Naive B cell (primary cell): ENCODE results near the gene CCNK. TPM values are rescaled to one million over a fixed set of nuclear protein-coding genes. Genes with fewer than 3 reads are reported as not detected.

Source experiments
- ATAC-seq, 2 donors: fragments of 150-1000 bp; cut with Tn5 transposase; 2 replicates each; pipeline ENCODE4 v1.10.0; 2021; ENCODE audit warnings: low read depth in 2 of 2, mild to moderate bottlenecking in 2 of 2, moderate library complexity in 2 of 2
- DNase-seq: peaks from one replicate; pipeline ENCODE4 v3.0.0; 2022
- H3K27ac Mint-ChIP-seq, 6 donors: one replicate each; pipeline ENCODE4 v1.8.0; 2020 to 2022; ENCODE audit warnings: mild to moderate bottlenecking in 6 of 6, mixed read lengths in 6 of 6, moderate library complexity in 5 of 6, inconsistent platforms in 2 of 6
- H3K27me3 Mint-ChIP-seq, 3 donors: one replicate each; pipeline ENCODE4 v1.8.0; 2021 to 2022; ENCODE audit warnings: mixed read lengths in 3 of 3, mild to moderate bottlenecking in 1 of 3
- H3K36me3 Mint-ChIP-seq, 2 donors: one replicate each; pipeline ENCODE4 v1.8.0; 2020 to 2022; ENCODE audit warnings: mixed read lengths in 2 of 2, inconsistent platforms in 1 of 2, mild to moderate bottlenecking in 1 of 2
- H3K4me1 Mint-ChIP-seq, 3 donors: one replicate each; pipeline ENCODE4 v1.8.0; 2020 to 2022; ENCODE audit warnings: mixed read lengths in 3 of 3, inconsistent platforms in 1 of 3, mild to moderate bottlenecking in 1 of 3, moderate library complexity in 1 of 3
- H3K4me3 Mint-ChIP-seq, 8 donors: one replicate each; pipeline ENCODE4 v1.8.0; 2020 to 2022; ENCODE audit warnings: mild to moderate bottlenecking in 8 of 8, mixed read lengths in 8 of 8, moderate library complexity in 8 of 8, inconsistent platforms in 2 of 8
- H3K9me3 Mint-ChIP-seq, 7 donors: one replicate each; pipeline ENCODE4 v1.8.0; 2020 to 2022; ENCODE audit warnings: mixed read lengths in 7 of 7, mild to moderate bottlenecking in 5 of 7, inconsistent platforms in 2 of 7, moderate library complexity in 1 of 7
- polyA plus RNA-seq, 6 donors: library from polyadenylated mRNA; unstranded; fragments of 300-500 nt; fragmentation: Illumina TruSeq; gene quantifications; one replicate each; pipeline ENCODE4 v1.2.3, GENCODE V29; 2021; ENCODE audit warnings: low read depth in 6 of 6

Gene CCNK
- polyA plus RNA-seq, 6 donors from 2014 or later, result 15.5 to 30.7 (median 23.1) TPM

DNA sequence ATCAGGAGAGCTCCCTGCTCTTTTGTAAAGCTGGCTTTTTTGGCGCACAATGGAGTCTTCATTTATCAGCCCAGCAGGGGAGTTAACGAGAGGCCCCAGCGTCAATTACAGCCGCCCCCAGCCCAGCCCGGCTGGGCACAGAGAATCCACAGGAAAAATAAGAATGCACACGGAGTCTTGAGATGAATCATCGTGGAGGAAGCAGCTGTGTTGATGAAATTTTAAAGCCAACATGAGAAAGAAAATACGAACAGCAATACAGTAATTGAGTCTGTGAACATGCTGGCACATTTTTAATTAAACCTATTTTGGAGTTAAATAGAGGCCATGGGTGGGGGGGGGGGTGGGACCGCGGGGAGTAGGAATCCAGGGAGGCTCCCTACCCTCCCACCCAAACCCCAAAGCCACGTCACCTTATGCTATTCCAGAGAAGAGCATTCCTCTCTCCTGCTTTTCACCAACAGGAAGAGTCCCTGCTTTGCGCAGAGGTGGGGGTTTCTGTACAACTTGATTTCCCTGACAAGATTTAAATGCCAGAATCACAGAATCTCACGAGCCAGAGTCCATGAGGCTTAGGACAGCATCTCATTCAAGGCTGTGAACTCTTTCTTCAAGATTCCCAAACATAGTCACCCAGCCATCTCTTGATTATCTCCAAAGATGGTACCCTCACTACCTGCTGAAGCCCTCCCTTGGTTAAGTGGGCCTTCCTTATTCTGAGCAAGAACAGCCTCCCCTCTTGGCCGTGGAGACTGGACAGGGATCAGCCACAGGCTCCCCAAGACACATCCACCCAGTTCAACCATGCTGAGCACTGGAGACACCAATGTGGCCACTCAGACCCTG, 50.3 kb downstream of the CCNK start:
- ATAC-seq, result no peak
- Mint-ChIP-seq H3K27me3 (peaks cover 0 to 2% (median 0%) of the 10 kb centered on the region in 3 donors), H3K4me1 (no peaks in the 10 kb centered on the region), H3K9me3 (no peaks in the 10 kb centered on the region), H3K4me3 (no peak overlapping the region), H3K27ac (peak overlapping the region in 1 of 6 donors; percentile 91), H3K36me3 (no peaks in the 10 kb centered on the region)
- no peak for DNase-seq

DNA sequence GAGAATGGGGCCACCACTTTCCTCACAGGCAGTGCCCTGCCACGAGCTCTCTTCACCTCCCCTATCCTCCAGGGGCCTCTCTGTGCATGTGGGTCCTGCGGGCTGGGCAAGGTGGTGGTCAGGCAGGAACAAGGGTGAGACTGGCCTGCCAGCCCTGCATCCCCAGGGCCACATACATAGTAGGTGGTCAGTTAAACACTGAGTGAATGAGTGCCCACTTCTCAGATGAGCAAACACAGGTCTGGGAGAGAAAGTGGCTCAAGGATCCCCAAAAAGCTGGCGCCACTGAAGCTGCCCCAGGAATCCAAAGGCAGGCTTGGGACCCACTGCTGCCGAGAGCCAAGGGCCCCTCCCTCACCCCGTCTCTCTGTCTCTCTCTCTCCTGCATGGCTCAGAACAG, 51.1 kb downstream of the CCNK start:
- Mint-ChIP-seq H3K4me3 (no peak overlapping the region), H3K36me3 (no peaks in the 10 kb centered on the region), H3K9me3 (no peaks in the 10 kb centered on the region), H3K4me1 (no peaks in the 10 kb centered on the region), H3K27ac (no peak overlapping the region), H3K27me3 (peaks cover 0 to 10% (median 0%) of the 10 kb centered on the region in 3 donors)
- ATAC-seq (no peak), DNase-seq (no peak)

DNA sequence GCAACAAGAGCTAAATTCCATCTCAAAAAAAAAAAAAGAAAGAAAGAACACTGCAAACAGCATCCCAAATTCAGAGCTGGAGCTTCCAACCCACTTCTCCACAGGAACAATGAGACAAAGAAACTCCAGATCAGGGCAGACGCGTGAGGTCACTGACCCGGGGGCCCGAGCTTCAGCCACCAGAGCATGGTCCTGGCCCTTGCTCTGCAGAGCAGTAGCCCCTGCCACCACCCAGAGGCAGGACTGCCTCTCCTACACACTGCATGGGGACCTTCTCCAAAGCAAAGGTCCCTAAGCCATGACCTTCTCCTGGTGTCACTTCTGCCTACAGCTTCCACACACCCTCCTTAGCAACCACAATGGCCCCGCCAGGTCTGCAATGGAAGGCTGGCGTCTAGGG, 53.1 kb downstream of the CCNK start:
- no peak for DNase-seq
- no peak overlapping the region for H3K4me3 Mint-ChIP-seq
- no peaks in the 10 kb centered on the region for H3K9me3 Mint-ChIP-seq
- H3K36me3 Mint-ChIP-seq, result no peaks in the 10 kb centered on the region
- peaks cover 0 to 28% (median 0%) of the 10 kb centered on the region in 3 donors for H3K27me3 Mint-ChIP-seq
- no peak for ATAC-seq
- no peak overlapping the region for H3K27ac Mint-ChIP-seq
- peaks cover 0 to 7% (median 4%) of the 10 kb centered on the region in 3 donors for H3K4me1 Mint-ChIP-seq

DNA sequence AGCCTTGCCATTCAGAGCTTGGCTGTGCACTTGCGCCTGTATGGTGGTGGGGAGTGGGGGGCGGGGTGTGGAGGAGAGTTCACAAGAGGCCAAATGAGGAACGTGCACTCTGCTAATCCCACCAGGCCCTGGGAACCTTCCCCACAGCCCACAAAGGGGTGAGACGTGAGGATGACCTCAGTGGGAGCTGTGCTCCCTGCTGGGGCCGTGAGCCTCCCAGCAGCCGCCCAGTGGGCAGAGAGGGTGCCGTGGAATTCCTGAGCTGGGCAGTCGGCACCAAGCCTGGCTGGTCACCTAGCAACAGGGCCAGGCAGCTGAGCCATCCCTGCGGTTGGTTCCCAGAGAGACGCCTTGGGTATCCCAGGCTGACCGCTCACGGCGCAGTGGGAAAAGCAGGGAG, 53.7 kb downstream of the CCNK start:
- H3K4me1 Mint-ChIP-seq, result peaks cover 0 to 7% (median 4%) of the 10 kb centered on the region in 3 donors

DNA sequence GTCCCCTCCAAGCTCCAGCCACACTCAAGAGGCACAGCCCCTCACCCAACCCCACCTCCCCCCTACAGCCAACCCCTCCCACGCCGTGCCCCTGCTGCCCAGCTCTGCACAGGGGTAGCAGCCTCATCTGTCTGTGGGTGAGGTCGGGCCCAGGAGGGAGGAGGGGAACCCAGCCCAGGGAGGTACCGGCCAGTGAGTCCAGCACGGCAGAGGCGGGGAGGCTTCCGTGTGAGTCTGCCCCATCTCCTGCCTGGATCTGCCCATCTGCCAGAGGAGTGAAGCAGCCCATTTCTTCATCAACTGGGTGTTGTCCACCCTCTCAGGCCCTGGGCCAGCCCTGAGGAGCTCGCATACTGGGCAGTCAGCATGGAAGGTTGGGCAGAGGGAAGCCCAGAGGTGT, 54.2 kb downstream of the CCNK start:
- H3K4me3 Mint-ChIP-seq, result no peak overlapping the region
- no peak for DNase-seq
- H3K9me3 Mint-ChIP-seq, result no peaks in the 10 kb centered on the region
- no peak overlapping the region for H3K27ac Mint-ChIP-seq
- H3K4me1 Mint-ChIP-seq, result peaks cover 0 to 7% (median 4%) of the 10 kb centered on the region in 3 donors
- H3K36me3 Mint-ChIP-seq, result no peaks in the 10 kb centered on the region
- peaks cover 0 to 28% (median 0%) of the 10 kb centered on the region in 3 donors for H3K27me3 Mint-ChIP-seq
- no peak for ATAC-seq

More for the DNA sequence above, 53.7 kb downstream of the CCNK start:
- ATAC-seq (no peak), DNase-seq (no peak)
- H3K4me3 Mint-ChIP-seq, result no peak overlapping the region
- no peaks in the 10 kb centered on the region for H3K9me3 Mint-ChIP-seq
- H3K36me3 Mint-ChIP-seq, result no peaks in the 10 kb centered on the region
- H3K27me3 Mint-ChIP-seq, result peaks cover 0 to 28% (median 0%) of the 10 kb centered on the region in 3 donors
- no peak overlapping the region for H3K27ac Mint-ChIP-seq

DNA sequence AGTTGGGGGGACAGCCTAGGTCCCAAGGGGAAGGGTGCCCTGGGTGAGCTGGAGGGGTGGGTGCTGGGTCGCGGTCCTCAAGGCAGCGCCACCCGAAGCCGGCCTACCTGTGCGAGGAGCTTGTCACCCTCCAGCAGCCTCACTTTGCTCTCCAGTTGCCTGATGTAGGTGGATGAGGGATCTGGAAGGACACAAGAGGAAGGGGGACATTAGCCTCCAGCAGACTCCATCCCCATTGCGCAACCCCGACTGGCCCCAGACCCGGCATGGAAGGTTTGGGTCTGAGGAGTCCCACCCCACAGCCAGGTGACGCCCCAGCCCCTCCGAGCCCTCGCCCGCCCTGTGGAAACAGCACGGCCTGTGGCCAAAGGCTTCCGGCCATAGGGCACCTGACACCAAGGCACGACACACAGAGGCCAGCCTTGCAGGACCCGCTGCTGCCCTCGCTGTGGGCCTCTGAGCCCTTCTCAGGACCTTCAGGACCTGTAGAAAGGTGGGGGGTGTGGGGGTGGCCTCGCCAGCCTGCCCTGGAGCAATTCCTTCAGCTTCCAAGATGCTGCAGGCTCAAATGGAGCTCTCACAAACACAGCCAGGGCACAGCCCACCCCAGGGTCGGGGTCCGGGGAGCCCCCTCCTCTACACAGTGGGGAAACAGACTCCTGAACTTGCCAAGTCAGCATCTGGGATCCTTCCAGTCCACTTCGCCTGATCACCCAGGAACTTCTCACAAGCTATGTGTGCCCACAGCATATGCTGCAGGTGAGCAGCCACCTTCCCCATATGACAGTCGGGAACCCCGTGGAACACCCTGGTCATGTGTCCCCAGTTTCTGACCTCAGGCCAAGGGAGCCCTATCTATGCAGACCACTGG, 54.9 kb downstream of the CCNK start:
- ATAC-seq (no peak), DNase-seq (no peak)
- no peaks in the 10 kb centered on the region for H3K36me3 Mint-ChIP-seq

DNA sequence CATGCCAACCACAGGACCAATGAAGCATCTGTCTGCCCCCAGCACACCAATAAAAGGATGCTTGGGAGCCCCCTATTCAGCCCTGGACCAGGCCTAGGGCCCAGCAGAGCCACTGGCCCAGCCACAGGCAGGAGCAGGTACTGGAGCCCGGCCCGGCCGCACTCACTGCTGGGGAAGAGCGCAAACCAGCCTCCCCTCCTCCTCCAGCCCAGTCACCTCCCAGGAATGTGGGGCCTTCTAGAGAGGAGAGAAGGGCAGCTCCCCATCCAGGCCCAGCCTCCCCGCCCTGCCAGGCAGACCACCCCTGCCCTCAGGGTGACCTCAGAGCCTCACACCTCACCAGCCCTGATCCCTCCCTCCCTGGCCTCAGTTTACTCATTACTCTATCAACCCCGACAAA, 56.2 kb downstream of the CCNK start:
- ATAC-seq (no peak), DNase-seq (no peak)
- Mint-ChIP-seq H3K9me3 (no peaks in the 10 kb centered on the region), H3K36me3 (no peaks in the 10 kb centered on the region), H3K27me3 (peaks cover 0 to 36% (median 0%) of the 10 kb centered on the region in 3 donors), H3K27ac (no peak overlapping the region), H3K4me3 (no peak overlapping the region), H3K4me1 (peaks cover 5 to 11% (median 9%) of the 10 kb centered on the region in 3 donors)

More for the DNA sequence above, 54.9 kb downstream of the CCNK start:
- Mint-ChIP-seq H3K9me3 (no peaks in the 10 kb centered on the region), H3K27me3 (peaks cover 0 to 31% (median 0%) of the 10 kb centered on the region in 3 donors), H3K27ac (no peak overlapping the region), H3K4me1 (peaks cover 3 to 7% (median 5%) of the 10 kb centered on the region in 3 donors), H3K4me3 (no peak overlapping the region)

DNA sequence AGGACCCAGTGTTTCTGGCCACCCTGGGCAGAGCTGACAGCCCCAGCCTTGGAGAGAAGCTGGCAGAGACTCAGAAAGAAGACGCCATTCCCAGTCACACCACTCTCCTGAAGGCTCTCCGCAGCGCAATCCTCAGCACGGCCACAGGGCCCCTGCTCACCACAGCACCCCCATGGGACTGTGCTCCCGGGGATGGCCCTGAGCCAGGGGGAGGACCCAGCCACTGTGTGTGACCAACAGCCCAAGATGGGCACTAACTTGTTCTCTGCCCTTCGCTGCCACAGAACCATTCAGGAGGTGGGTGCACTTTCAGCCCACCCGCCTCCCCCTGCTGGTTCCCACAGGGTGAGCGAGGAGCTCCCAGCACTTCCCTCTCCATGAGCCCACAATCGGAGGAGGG, 57.1 kb downstream of the CCNK start:
- Mint-ChIP-seq H3K27ac (peak overlapping the region in 1 of 6 donors; percentile 32), H3K9me3 (no peaks in the 10 kb centered on the region), H3K4me1 (peaks cover 5 to 11% (median 9%) of the 10 kb centered on the region in 3 donors), H3K4me3 (no peak overlapping the region), H3K36me3 (no peaks in the 10 kb centered on the region), H3K27me3 (peaks cover 0 to 38% (median 0%) of the 10 kb centered on the region in 3 donors)
- ATAC-seq (no peak), DNase-seq (no peak)

DNA sequence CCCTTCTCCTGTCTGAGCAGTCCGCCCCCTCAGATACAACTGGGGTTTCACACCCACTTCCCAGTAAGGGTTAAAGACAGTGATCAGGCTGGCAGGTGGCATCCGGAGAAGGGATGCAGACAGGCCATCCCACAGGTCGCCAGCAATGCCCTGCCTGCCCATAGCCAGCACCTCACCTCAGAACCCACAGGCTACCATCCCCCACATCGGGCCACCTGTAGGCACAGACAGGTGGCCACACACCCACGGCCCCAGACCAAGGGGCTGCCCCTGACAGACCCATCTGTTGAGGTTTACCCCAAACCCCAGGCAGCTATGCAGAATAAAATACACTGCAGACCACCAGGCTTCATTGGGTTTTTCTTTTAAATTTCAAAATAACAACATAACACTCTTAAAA, 57.5 kb downstream of the CCNK start:
- H3K9me3 Mint-ChIP-seq, result no peaks in the 10 kb centered on the region

DNA sequence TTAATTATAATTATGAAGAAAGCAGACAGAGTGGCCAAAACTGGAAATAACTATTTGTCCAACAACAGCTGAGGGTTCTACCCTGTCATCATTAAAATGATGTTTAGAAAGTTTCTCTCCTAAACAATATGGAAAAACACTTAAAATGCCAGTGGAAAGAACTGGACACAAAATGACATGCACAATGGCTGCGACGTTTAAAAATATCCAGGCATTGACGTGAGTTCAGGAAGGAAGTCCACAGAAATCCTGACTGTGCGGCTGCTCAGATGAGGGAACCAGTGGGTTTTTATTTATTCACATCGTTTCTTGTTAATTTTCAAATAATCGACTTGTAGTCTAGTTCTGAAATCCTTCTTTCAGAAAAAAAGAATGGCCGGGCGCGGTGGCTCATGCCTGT, 58.3 kb downstream of the CCNK start:
- H3K4me1 Mint-ChIP-seq, result peaks cover 5 to 11% (median 9%) of the 10 kb centered on the region in 3 donors
- no peak overlapping the region for H3K27ac Mint-ChIP-seq
- DNase-seq, result no peak
- H3K27me3 Mint-ChIP-seq, result peaks cover 0 to 42% (median under 1%) of the 10 kb centered on the region in 3 donors
- no peak overlapping the region for H3K4me3 Mint-ChIP-seq
- H3K36me3 Mint-ChIP-seq, result no peaks in the 10 kb centered on the region
- ATAC-seq, result no peak
- H3K9me3 Mint-ChIP-seq, result no peaks in the 10 kb centered on the region

More for the DNA sequence above, 57.5 kb downstream of the CCNK start:
- ATAC-seq, result no peak
- H3K4me1 Mint-ChIP-seq, result peaks cover 5 to 11% (median 9%) of the 10 kb centered on the region in 3 donors
- peak overlapping the region in 1 of 6 donors; percentile 32 for H3K27ac Mint-ChIP-seq
- DNase-seq, result no peak
- H3K36me3 Mint-ChIP-seq, result no peaks in the 10 kb centered on the region
- peaks cover 0 to 42% (median 0%) of the 10 kb centered on the region in 3 donors for H3K27me3 Mint-ChIP-seq
- H3K4me3 Mint-ChIP-seq, result peak overlapping the region in 1 of 8 donors; percentile 62

DNA sequence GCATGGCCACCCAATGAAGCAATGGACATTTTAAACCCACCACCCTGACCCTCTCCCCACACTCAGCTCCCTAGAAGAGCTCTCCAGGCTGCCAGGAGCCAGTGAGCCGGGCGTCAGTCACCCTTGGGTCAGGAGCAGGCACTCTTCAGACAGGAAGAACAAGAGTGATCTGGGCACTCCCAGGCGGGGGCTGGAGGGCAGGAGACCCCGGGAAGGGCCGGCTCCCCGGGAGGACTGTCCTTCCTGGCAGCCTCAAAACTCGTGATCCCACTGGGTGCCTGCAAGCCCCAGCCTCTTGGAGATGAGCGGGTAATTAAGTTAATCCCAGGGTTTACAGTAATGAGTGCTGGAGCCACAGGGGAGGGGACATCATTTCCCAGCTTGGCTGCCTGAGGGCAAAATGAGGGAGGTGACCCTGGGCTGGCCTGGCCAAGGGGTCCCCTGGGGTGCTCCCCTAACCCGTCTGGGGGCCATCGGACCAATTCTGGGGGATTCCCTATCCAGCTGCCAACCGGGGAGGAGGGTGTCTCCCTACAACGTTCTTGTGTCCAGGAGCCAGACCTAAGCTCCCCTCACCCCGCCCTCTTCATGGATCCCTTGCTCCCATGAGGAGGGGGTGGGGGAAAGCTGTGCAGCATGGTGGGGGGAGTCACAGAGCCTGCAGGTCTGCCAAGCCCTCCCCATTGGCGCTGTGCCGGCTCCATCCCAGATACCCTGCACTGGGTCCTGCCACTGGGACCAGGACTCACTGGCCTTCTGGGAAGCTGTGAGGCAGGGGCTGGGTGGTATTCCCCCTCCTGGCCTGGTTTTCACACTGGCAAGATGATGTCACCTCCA, 59.2 kb downstream of the CCNK start:
- H3K9me3 Mint-ChIP-seq, result no peaks in the 10 kb centered on the region
- peaks cover 0 to 51% (median 8%) of the 10 kb centered on the region in 3 donors for H3K27me3 Mint-ChIP-seq
- DNase-seq (no peak), ATAC-seq (no peak)
- peak overlapping the region in 1 of 8 donors; percentile 62 for H3K4me3 Mint-ChIP-seq
- no peak overlapping the region for H3K27ac Mint-ChIP-seq
- no peaks in the 10 kb centered on the region for H3K36me3 Mint-ChIP-seq
- H3K4me1 Mint-ChIP-seq, result peaks cover 5 to 11% (median 9%) of the 10 kb centered on the region in 3 donors

DNA sequence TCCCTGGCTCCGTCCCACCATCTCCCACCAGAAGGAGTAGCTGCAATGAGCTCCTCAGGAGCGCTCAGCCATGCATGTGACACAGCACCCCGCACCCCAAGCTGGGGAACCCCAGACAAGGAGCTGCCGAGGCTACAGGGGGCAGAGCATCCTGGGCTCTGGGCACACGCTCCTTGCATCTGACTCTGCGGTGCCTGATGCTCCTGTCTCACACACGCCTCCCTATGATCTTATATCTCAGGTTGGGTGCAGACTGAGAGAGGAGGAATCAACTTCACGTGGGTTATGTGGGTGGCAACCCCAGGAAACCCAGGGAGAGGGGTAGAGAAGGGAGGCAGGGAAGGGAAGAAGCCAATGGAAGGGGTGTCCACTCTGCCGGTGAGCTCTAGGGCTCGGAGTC, 60.0 kb downstream of the CCNK start:
- no peak for ATAC-seq

More for the DNA sequence above, 60.0 kb downstream of the CCNK start:
- no peak for DNase-seq
- no peak overlapping the region for H3K4me3 Mint-ChIP-seq
- H3K27me3 Mint-ChIP-seq, result peaks cover 0 to 51% (median 16%) of the 10 kb centered on the region in 3 donors
- no peaks in the 10 kb centered on the region for H3K36me3 Mint-ChIP-seq
- H3K4me1 Mint-ChIP-seq, result peaks cover 5 to 11% (median 9%) of the 10 kb centered on the region in 3 donors
- no peaks in the 10 kb centered on the region for H3K9me3 Mint-ChIP-seq
- peak overlapping the region in 1 of 6 donors; percentile 3 for H3K27ac Mint-ChIP-seq
